ENCODE measurements around the gene IMPG1.

- TF ChIP-seq CTCF (IDR thresholded peaks at IDR 0.05; ENCODE audit: poor library complexity) (no peak), EZH2phosphoT487 (IDR thresholded peaks at IDR 0.05; ENCODE audit: low read depth, severe bottlenecking, unreplicated experiment) (no peak)
Observed at GRCh38 chr6:75874224-75874623, 198.2 kb downstream of the IMPG1 start.
